Measurements from ENCODE around the gene RND1.
A peak's percentile ranks its signal among the peaks of the same experiment; 100 is the strongest.

RND1 gene

GRCh38 chr12:48826209-48826855 lies 39.3 kb downstream of the RND1 start:
- no peak for DNase-seq

- DNase-seq = no peak
Observed at GRCh38 chr12:48824905-48825304, 40.8 kb downstream of the RND1 start.

GRCh38 chr12:48824112-48824511 lies 41.6 kb downstream of the RND1 start:
- no peak for DNase-seq

GRCh38 chr12:48823281-48823680 lies 42.4 kb downstream of the RND1 start:
- DNase-seq = no peak

- no peak for DNase-seq
Observed at GRCh38 chr12:48822711-48823110, 43.0 kb downstream of the RND1 start.

GRCh38 chr12:48822139-48822538 lies 43.5 kb downstream of the RND1 start:
- DNase-seq = no peak

GRCh38 chr12:48819986-48820725 lies 45.5 kb downstream of the RND1 start:
- DNase-seq = no peak

- DNase-seq = no peak
Observed at GRCh38 chr12:48818831-48819590, 46.7 kb downstream of the RND1 start.

GRCh38 chr12:48817873-48818830 lies 47.5 kb downstream of the RND1 start, which contains the start of gene CACNB3:
Gene CACNB3, plus strand, starts transcription at chr12:48818496. Its CDS starts 434 bp downstream, at chr12:48818930.
- DNase-seq = no peak

- DNase-seq = no peak
Observed at GRCh38 chr12:48816143-48816854, 49.4 kb downstream of the RND1 start.

GRCh38 chr12:48815126-48816110 lies 50.3 kb downstream of the RND1 start:
- DNase-seq = peak; percentile 80

- peak; percentile 59 for DNase-seq
Observed at GRCh38 chr12:48814262-48815125, 51.2 kb downstream of the RND1 start.

GRCh38 chr12:48813465-48814261 lies 52.0 kb downstream of the RND1 start:
- DNase-seq = no peak

GRCh38 chr12:48812389-48812788 lies 53.3 kb downstream of the RND1 start:
- no peak for DNase-seq

- no peak for DNase-seq
Observed at GRCh38 chr12:48811437-48812090, 54.1 kb downstream of the RND1 start.

GRCh38 chr12:48810903-48811431 lies 54.7 kb downstream of the RND1 start:
- DNase-seq = no peak

GRCh38 chr12:48807981-48808380 lies 57.7 kb downstream of the RND1 start:
- DNase-seq = peak; percentile 77

All from MV-4-11 (cell line).